Measurements from ENCODE around the gene CC2D2B.
"Not testable (repeated sequence)": the region's sequence is repeated elsewhere in the genome, so short reads cannot be mapped to it uniquely, and the experiment has no call there.

The CC2D2B gene

DNA sequence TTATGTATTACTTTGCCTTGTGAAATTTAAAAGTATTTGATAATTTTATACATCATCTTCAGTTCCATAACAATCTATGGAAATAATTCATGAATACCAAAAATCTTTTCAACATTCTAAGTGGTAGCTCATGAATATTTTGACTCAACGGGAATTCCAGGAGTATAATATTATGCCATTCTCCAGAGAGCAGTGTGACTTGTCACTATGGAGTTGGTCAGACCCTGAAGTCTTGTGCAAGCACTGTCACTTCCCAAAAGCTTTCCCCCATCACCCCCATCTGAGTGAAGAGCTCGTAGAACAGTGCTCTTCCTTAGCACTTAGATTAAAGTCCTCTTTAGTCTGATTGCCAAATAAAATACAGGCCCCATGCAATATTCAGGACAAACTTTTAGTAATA lies 106.2 kb downstream of the CC2D2B start:
- no peak for DNase-seq
- in situ Hi-C loops (cut with MboI; ENCODE audit: low pct_unique_long_range_greater_than_20kb, low sequenced_read_pairs): no loop called here

- in situ Hi-C loops (cut with MboI; ENCODE audit: low pct_unique_long_range_greater_than_20kb, low sequenced_read_pairs): no loop called here
- no peak for DNase-seq
Observed at GRCh38 chr10:96014473-96015102, 106.8 kb downstream of the CC2D2B start.

- in situ Hi-C loops (cut with MboI; ENCODE audit: low pct_unique_long_range_greater_than_20kb, low sequenced_read_pairs): no loop called here
- DNase-seq: peak; percentile 60
Observed at GRCh38 chr10:96017191-96017687, 109.5 kb downstream of the CC2D2B start.

DNA sequence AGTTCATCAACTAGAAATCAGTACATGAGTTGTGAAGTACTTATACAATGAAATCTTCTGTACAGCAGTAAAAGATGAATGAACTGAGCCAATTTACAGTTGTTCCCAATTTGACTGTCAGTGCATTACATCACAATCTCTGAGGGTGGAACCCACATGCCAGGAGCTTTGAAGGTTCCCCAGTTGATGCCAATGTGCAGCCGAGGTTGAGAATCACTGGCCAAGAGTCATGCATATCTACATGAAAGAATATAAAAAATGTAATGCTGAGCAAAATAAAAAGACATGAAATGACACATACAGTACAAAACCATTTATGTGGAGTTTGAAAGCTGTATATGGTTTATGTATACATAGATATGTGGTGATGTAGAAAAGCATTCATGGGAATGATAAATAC lies 113.6 kb downstream of the CC2D2B start:
- in situ Hi-C loops (cut with MboI; ENCODE audit: low pct_unique_long_range_greater_than_20kb, low sequenced_read_pairs): no loop called here
- DNase-seq: no peak

DNA sequence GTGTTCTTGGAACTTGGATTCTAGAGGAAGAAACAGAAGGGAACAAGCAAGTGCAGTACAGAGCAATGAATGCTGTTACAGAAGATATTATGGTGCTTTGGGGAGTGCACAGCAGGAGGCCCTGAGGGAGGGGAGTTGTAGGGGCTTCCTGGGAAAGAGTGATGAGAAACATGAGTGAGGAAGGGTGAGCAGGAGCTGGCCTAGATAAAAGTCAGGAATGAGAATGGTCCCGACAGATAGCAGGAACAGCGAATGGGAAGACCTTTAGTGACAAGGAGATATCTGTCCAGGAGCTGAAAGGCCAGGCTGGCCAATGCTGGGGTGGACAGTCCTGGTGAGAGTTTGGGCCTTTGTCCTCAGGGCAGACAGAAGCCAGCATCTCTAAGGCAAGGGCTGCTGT lies 115.0 kb downstream of the CC2D2B start:
- in situ Hi-C loops (cut with MboI; ENCODE audit: low pct_unique_long_range_greater_than_20kb, low sequenced_read_pairs): no loop called here
- no peak for DNase-seq

GRCh38 chr10:96023168-96023567 lies 115.4 kb downstream of the CC2D2B start:
- in situ Hi-C loops (cut with MboI; ENCODE audit: low pct_unique_long_range_greater_than_20kb, low sequenced_read_pairs): no loop called here
- no peak for DNase-seq

- in situ Hi-C loops (cut with MboI; ENCODE audit: low pct_unique_long_range_greater_than_20kb, low sequenced_read_pairs): no loop called here
- DNase-seq: peak; percentile 43
Observed at GRCh38 chr10:96025566-96025965, 117.8 kb downstream of the CC2D2B start.

DNA sequence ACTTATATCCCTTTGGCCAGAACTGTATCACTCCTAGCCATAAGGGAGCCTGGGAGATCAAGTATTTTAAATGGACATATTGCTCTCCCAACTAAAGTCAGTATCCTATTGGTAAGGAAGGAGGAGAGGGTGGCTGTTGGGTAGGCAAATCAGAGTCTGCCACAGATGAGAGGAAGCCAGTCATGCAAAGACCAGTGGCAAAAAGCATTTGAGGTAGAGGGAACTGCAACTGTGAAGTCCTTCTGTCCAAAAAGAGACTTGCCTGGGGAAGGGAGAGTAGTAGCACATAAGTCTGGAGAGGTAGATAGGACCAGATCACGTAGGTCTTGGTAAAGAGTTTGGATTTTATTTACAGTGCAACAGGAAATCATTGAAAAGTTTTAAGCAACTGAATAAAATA lies 126.8 kb downstream of the CC2D2B start:
- in situ Hi-C loops (cut with MboI; ENCODE audit: low pct_unique_long_range_greater_than_20kb, low sequenced_read_pairs): no loop called here
- no peak for DNase-seq

GRCh38 chr10:96038476-96039387 lies 131.0 kb downstream of the CC2D2B start:
- in situ Hi-C loops (cut with MboI; ENCODE audit: low pct_unique_long_range_greater_than_20kb, low sequenced_read_pairs): no loop called here

GRCh38 chr10:96041146-96041545 lies 133.4 kb downstream of the CC2D2B start:
- in situ Hi-C loops (cut with MboI; ENCODE audit: low pct_unique_long_range_greater_than_20kb, low sequenced_read_pairs): no loop called here
- DNase-seq: no peak

More at GRCh38 chr10:96038476-96039387, 131.0 kb downstream of the CC2D2B start:
- peak; percentile 43 for DNase-seq

DNA sequence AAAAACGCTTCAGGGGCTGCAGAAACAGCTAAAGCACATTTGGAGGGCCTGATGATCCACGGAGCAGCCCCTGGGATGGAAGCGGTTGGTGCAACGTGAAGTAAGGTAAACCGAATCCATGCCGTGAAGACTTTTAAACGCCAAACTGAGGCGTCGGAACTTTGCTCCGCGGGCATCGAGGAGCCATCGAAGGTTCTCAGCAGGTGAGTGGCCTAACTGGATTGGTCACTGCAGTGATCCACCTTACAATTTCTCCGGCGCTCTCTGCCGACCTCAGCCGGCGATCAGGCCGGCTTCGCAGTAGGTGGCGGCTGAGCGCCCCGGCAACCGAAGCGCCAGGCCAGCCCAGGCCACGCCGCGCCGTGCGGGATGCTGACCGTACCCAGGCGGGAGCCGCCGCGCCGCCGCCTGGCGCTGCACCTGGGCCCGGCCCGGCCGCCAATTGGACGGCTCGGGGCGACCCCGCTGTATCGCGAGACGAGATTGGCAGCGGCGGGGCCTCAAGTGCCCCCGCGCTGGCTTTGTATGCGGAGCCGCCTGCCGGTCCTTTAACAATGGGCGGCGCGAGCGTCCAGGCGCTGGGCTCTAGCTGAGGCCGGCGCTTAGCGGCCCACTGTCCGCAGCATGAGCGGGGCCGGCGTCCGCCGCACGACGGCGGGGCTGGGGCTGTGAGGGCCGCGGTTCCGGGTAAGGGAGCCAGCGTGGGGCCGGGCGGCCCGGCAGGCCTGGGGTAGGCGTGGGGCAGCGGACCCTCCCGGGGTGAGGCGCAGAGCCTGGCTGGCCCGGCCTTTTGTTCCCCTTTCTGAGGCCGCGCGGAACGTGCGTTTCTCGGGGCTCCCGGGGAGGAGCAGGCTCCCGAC lies 135.5 kb downstream of the CC2D2B start, which contains the start of gene CCNJ:
TSS of gene CCNJ (plus strand) at position 551 of the 860 bp plus-strand sequence. CDS start 811 bp downstream, outside the sequence.
- in situ Hi-C loops (cut with MboI; ENCODE audit: low pct_unique_long_range_greater_than_20kb, low sequenced_read_pairs): no loop called here
- DNase-seq: peak; percentile 83

DNA sequence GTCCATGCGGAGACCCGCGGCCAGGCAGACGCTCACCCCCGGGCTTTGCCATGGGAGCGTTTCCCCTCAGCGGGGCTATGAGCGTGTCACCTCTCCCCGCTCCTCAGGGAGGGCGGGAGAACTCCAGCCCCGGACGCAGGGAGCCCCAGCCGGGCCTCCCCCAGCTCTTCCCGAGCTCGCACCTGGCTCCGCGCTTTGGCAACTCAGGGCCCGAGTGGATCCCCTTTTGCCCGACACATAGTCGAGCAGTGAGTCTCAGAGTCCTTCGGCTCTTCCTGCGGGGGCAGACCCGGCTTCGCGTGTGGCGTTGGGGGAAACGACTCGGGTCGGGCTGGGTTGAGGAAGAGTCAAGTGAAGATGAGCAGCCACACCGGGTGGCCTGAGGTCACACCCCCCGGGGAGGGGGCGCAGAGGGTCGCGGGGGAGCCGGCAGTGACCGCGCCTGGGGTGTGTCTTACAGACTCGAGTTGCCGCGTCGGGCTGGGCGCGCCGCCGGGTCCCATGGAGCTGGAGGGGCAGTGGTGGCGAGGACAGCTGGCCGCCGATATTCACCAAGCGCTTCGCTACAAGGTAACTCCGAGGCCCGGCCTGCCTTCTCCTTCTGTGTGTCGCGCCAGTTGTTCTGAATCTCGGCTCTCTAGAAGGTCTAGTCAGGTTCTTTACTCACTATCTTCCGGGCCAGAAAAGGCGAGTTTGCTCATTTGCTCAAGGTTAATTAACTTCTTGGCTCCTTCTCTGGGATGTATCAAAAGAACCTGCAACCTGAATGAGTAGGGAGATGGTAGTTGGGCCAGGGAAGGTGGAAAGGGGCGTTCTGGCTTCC lies 136.3 kb downstream of the CC2D2B start:
- in situ Hi-C loops (cut with MboI; ENCODE audit: low pct_unique_long_range_greater_than_20kb, low sequenced_read_pairs): no loop called here
- peak; percentile 77 for DNase-seq

- in situ Hi-C loops (cut with MboI; ENCODE audit: low pct_unique_long_range_greater_than_20kb, low sequenced_read_pairs): no loop called here
- DNase-seq: no peak
Observed at GRCh38 chr10:96044736-96045135, 137.0 kb downstream of the CC2D2B start.

GRCh38 chr10:96046546-96046945 lies 138.8 kb downstream of the CC2D2B start:
- no peak for DNase-seq
- in situ Hi-C loops (cut with MboI; ENCODE audit: low pct_unique_long_range_greater_than_20kb, low sequenced_read_pairs): no loop called here

DNA sequence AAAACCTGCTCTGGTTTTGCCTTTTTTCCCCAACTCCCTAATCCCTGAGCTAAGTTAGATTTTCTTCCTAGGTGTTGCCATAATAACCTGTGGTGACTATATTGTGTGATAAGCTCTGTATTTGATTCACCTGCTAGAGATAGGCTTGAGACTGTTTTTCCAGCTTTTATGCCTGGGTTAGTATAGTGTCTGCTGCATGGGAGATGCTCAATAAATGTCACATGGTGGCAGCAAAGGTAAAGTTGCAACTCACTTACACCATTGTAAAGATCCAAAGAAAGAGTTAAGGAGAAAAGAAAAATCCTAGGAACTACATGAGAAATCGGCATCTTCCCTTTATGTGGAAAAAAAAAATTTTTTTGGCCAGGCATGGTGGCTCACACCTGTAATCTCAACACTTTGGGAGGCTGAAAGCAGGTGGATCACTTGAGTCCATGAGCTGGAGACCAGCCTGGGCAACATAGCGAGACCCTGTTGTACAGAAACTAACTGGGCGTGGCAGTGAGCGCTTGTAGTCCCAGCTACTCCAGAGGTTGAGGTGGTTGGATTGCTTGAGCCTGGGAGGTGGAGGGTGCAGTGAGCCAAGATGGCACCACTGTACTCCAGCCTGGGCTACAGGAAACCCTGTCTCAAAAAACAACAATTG lies 139.4 kb downstream of the CC2D2B start:
- DNase-seq: peak; percentile 15
- in situ Hi-C loops (cut with MboI; ENCODE audit: low pct_unique_long_range_greater_than_20kb, low sequenced_read_pairs): no loop called here

GRCh38 chr10:96047925-96048324 lies 140.2 kb downstream of the CC2D2B start:
- DNase-seq; in situ Hi-C loops (cut with MboI; ENCODE audit: low pct_unique_long_range_greater_than_20kb, low sequenced_read_pairs): not testable (repeated sequence)

DNA sequence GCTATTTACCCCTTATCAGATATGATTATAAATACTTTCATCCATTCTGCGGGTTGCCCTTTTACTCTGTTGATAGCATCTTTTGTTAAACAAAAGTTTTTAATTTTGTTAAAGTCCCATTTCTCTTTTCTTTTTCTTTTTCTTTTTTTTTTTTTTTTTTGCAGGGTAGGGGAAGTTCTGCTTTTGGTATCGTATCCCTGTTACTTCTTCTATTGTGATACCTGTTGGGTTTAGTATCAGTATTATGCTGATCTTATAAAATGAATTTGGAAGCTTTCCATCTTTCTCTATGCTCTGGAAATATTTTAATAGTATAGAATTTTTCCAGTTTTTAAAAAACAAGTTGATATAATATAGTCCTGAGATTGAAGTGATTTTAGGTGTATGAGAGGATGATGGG lies 141.6 kb downstream of the CC2D2B start:
- DNase-seq: no peak
- in situ Hi-C loops (cut with MboI; ENCODE audit: low pct_unique_long_range_greater_than_20kb, low sequenced_read_pairs): no loop called here

DNA sequence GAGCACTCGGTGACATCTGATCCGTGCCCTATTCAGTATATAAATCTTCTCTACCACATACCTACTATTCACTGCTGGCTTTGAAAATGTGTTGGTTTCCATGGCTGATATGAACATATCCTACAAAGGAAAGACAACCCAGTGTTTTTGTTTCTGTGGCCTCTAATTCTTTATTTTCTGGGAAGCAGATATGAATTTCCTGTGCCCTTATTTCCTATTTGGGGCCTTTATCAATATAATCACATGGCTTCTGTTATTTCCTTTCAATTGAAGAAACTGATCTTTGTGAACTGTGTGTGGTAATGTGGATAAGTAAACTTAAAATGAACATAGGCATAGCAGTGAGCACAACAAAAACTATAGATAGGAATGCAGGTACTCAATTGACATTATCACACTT lies 146.2 kb downstream of the CC2D2B start:
- in situ Hi-C loops (cut with MboI; ENCODE audit: low pct_unique_long_range_greater_than_20kb, low sequenced_read_pairs): no loop called here
- no peak for DNase-seq
